ENCODE results near the gene GFER.
"Not testable (repeated sequence)": the region's sequence is repeated elsewhere in the genome, so short reads cannot be mapped to it uniquely, and the experiment has no call there.

GFER gene

DNA sequence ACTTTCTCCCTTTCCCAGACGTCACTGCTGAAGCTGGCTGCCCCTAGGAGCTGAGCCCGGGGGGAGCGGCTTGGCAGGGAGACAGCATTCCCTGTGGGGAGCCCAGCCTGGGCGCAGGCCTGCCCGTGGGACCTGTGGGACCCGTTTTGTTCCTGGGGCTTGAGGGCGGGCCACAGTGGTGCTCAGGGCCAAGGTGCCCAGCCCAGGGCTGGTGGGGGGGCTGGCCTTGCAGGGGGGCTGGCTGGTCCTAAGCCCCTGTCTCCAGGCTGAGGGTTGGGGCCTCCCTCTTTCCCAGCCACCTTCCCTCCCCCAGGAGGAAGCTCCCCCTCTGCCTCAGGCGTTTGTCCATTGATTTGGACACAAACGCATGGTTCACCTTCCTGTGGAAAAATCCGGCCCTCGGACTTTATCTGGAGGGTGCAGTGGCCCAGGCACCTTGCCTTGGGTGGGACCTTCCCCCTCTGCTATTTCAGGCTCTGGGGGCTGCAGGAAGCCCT is 47.1 kb downstream of the GFER start:
- H3K27me3 ChIP-seq (ENCODE audit: control insufficient read depth, insufficient read depth, low read length), result peaks cover 8% of the 10 kb centered on the region
- H3K36me3 ChIP-seq (ENCODE audit: control insufficient read depth, insufficient read depth, low read length), result peaks cover 3% of the 10 kb centered on the region
- H3K9me3 ChIP-seq (ENCODE audit: control insufficient read depth, insufficient read depth, low read length), result no peaks in the 10 kb centered on the region
- H3K4me1 ChIP-seq (ENCODE audit: control insufficient read depth, insufficient read depth, low read length), result peaks cover 4% of the 10 kb centered on the region
- no peak overlapping the region for H3K4me3 ChIP-seq (ENCODE audit: low read depth, low read length)
- no peak overlapping the region for H3K9ac ChIP-seq (ENCODE audit: low read depth, low read length)

DNA sequence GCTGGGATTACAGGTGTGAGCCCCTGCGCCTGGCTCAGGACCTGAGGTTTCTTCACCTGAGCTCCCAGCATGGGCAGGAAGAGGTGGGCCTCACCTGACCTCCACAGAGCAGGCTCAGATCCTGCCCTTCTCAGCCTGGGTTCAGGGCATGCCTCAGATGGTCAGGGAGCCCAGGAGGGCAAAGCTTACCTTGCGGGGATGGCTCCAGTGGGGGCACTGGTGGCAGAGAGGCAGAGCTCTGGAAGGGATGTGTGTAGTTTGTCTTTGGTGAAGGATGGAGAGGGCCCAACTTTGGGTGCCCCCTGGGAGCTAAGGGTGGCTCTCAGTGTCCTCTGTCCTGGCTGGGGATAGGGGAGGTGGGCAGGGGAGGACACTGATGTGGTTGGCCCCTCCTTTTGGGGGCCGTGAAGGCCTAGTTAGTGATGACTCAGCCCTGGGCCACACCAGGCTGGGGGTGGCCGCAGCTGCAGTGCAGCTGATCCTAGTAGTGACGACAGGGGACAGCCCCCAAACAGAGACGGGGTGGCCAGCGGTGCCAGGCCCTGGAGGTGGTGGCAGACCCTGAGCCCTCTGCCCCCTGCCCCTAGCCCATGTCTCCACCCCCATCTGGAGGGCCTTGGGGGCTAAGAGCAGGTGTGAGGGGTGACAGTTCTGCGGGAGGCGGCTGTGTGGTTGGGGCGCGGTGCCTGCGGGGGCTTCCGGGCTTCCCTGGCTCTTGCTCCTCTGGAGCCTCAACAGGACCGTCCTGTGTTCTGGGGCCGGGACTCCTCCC is 48.5 kb downstream of the GFER start:
- peaks cover 4% of the 10 kb centered on the region for H3K4me1 ChIP-seq (ENCODE audit: control insufficient read depth, insufficient read depth, low read length)
- no peak overlapping the region for H3K4me3 ChIP-seq (ENCODE audit: low read depth, low read length)

DNA sequence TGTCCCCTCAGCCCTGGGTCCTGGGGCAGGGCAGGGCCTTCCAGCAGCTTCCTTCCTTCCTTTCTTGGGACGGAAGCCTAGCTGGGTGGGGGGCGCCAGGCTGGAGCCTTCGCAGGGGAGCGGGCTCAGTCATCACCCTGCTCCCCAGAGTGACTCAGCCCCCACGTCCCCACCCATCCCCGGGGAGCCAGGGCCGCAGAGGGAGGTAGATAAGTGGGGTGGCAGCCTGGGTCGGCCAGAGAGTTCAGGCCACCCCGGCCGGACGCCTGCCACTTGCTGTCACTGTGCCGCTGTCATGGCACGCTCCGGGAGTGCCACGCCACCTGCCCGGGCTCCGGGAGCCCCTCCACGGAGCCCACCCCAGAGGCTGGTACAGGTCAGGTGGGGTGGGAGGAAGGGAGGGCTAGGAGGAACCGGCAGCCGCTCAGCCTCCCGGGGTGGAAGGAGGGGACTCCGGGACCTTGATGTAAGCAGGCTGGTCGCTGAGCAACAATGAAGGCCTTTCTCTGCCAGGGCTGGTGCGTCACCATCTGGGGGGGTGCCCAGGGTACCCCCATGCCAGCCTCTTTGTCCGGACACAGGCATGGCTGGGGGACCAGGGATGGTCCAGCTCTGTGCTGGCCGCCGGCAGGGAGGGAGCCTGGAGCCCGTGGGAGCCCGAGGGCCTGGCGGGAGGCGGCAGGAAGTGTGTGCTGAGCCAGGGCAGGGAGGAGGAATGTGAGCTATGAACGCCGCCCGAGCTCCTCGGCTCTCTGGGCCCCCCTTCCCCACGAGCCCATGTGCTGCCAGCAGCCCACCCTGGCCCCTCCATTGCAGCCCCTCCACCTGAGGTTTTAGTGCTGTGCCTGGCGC is 49.3 kb downstream of the GFER start:
- no peaks in the 10 kb centered on the region for H3K4me1 ChIP-seq (ENCODE audit: control insufficient read depth, insufficient read depth, low read length)
- H3K36me3 ChIP-seq (ENCODE audit: control insufficient read depth, insufficient read depth, low read length), result peaks cover 3% of the 10 kb centered on the region
- H3K27me3 ChIP-seq (ENCODE audit: control insufficient read depth, insufficient read depth, low read length), result no peaks in the 10 kb centered on the region
- H3K4me3 ChIP-seq (ENCODE audit: low read depth, low read length), result no peak overlapping the region
- no peaks in the 10 kb centered on the region for H3K9me3 ChIP-seq (ENCODE audit: control insufficient read depth, insufficient read depth, low read length)
- H3K9ac ChIP-seq (ENCODE audit: low read depth, low read length), result no peak overlapping the region

More for the DNA sequence above, 48.5 kb downstream of the GFER start:
- H3K36me3 ChIP-seq (ENCODE audit: control insufficient read depth, insufficient read depth, low read length), result peaks cover 3% of the 10 kb centered on the region
- H3K9me3 ChIP-seq (ENCODE audit: control insufficient read depth, insufficient read depth, low read length), result no peaks in the 10 kb centered on the region
- no peak overlapping the region for H3K9ac ChIP-seq (ENCODE audit: low read depth, low read length)
- peaks cover 3% of the 10 kb centered on the region for H3K27me3 ChIP-seq (ENCODE audit: control insufficient read depth, insufficient read depth, low read length)

DNA sequence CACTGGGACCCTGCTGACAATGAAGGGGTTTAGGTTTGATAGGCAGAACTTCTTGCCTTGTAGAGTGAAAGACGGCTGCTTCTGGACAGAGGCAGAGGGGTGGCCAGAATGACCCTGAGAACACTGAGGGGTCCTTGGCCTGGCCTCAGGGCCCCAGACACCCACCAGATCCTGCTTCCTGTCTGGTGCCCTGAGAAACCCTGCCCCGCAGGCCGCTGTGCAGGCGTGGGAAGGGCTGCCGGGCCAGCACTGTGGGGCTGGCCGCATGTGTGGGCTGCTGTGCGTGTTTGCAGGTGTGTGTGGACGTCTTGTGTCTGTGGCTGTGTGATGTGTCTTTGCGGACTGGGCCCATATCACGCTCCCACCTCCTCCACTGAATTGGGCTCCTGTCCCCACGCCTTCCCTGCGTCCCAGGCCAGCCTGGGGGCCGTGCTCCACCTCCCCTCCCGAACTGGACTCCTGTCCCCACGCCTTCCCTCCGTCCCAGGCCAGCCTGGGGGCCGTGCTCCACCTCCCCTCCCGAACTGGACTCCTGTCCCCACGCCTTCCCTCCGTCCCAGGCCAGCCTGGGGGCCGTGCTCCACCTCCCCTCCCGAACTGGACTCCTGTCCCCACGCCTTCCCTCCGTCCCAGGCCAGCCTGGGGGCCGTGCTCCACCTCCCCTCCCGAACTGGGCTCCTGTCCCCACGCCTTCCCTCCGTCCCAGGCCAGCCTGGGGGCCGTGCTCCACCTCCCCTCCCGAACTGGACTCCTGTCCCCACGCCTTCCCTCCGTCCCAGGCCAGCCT is 50.1 kb downstream of the GFER start:
- not testable (repeated sequence) for H3K4me1 ChIP-seq (ENCODE audit: control insufficient read depth, insufficient read depth, low read length); H3K36me3 ChIP-seq (ENCODE audit: control insufficient read depth, insufficient read depth, low read length); H3K27me3 ChIP-seq (ENCODE audit: control insufficient read depth, insufficient read depth, low read length); H3K4me3 ChIP-seq (ENCODE audit: low read depth, low read length); H3K9ac ChIP-seq (ENCODE audit: low read depth, low read length); H3K9me3 ChIP-seq (ENCODE audit: control insufficient read depth, insufficient read depth, low read length)

DNA sequence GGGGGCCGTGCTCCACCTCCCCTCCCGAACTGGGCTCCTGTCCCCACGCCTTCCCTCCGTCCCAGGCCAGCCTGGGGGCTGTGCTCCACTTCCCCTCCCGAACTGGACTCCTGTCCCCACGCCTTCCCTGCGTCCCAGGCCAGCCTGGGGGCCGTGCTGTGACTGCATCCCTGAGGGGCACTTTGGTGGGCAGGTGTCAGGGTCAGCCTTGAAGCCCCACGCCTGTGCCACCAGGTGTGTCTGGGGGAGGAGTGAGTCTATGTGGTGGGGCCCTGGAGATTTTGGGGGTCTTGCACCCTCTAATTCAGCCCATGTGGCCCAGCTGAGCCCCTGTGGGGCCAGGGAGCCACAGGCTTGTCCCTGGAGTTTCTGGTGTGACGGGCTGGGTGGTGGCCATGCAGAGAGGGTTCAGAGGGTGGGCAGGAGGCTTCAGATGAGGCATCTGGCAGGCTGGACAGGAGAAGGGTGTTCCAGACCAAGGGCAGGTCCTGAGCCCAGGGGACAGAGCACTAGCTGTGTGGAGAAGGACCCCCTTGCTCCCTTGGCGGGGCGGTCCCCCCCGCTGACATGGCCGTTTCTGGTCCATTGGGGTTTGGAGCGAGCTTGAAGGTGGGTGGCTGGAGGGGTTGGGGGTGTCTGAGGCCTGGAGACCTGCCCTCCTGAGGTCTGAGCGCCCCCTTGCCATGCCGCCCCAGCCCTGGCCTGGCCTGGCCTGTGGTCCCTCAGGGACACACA is 50.9 kb downstream of the GFER start:
- Histone ChIP-seq H3K4me3 (ENCODE audit: low read depth, low read length) (no peak overlapping the region), H3K9me3 (ENCODE audit: control insufficient read depth, insufficient read depth, low read length) (no peaks in the 10 kb centered on the region), H3K4me1 (ENCODE audit: control insufficient read depth, insufficient read depth, low read length) (no peaks in the 10 kb centered on the region), H3K9ac (ENCODE audit: low read depth, low read length) (peak overlapping the region; percentile 37), H3K27me3 (ENCODE audit: control insufficient read depth, insufficient read depth, low read length) (no peaks in the 10 kb centered on the region), H3K36me3 (ENCODE audit: control insufficient read depth, insufficient read depth, low read length) (peaks cover 2% of the 10 kb centered on the region)

DNA sequence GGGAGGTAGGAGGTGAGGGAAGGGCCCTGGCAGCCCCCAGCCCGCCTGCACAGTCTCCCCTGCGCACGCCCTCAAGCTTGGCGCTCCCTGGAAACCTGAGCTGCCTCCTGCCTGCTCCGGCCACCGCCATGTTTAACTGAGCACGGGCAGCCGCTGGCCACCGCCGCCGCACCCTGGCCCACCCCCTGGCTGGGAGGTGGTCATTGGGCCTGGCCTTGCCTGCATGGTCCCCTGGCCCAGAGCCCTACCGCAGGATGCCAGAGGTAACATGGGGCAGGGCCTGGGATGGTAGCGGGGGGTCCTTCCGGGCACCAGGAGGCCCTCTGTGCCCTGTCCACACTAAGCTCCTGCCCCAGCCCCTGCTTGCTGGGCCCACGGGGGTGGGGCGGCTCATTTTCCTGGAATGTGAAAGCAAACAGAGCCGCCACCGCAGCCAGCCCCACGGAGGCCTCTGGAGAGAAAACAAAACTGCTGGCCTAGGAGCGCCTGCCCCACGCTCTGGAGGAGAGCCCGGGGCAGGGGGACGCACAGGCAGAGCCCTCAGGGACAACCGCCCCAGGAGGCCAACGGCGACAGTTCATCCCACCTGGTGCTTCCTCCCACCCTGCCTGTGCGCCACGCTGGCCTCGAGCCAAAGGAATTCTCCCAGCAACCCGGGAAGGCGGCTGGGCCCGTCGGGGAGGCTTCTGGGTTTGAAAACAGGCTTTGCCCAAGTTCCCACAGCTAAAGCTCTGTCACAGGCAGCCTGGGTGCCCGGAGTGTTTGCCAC is 51.6 kb downstream of the GFER start:
- H3K9ac ChIP-seq (ENCODE audit: low read depth, low read length), result no peak overlapping the region
- H3K4me3 ChIP-seq (ENCODE audit: low read depth, low read length), result no peak overlapping the region
- no peaks in the 10 kb centered on the region for H3K36me3 ChIP-seq (ENCODE audit: control insufficient read depth, insufficient read depth, low read length)
- H3K9me3 ChIP-seq (ENCODE audit: control insufficient read depth, insufficient read depth, low read length), result no peaks in the 10 kb centered on the region
- no peaks in the 10 kb centered on the region for H3K27me3 ChIP-seq (ENCODE audit: control insufficient read depth, insufficient read depth, low read length)
- no peaks in the 10 kb centered on the region for H3K4me1 ChIP-seq (ENCODE audit: control insufficient read depth, insufficient read depth, low read length)

DNA sequence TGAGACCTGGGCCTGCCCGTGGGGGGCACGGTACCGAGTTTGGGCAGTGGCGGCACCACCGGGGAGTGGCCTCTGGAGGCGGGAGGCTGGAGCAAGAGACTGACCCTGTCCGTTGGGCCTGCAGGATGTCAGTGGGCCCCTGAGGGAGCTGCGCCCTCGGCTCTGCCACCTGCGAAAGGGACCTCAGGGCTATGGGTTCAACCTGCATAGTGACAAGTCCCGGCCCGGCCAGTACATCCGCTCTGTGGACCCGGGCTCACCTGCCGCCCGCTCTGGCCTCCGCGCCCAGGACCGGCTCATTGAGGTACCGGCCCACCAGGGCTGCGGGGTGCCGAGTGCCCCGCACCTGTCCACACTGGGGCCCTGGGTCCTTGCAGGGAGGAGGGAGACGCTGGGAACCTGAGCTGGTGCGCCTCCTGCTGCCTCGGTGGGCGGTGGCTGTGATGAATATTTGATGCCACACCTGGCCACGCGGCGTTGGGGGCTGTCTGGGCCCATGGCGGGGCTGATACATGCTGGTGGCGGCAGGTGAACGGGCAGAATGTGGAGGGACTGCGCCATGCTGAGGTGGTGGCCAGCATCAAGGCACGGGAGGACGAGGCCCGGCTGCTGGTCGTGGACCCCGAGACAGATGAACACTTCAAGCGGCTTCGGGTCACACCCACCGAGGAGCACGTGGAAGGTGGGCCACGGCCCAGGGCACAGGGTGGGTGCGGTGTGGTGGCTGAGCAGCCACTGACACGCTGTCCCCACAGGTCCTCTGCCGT is 52.4 kb downstream of the GFER start:
- no peak overlapping the region for H3K4me3 ChIP-seq (ENCODE audit: low read depth, low read length)
- no peak overlapping the region for H3K9ac ChIP-seq (ENCODE audit: low read depth, low read length)
- H3K9me3 ChIP-seq (ENCODE audit: control insufficient read depth, insufficient read depth, low read length), result no peaks in the 10 kb centered on the region
- no peaks in the 10 kb centered on the region for H3K27me3 ChIP-seq (ENCODE audit: control insufficient read depth, insufficient read depth, low read length)
- H3K36me3 ChIP-seq (ENCODE audit: control insufficient read depth, insufficient read depth, low read length), result no peaks in the 10 kb centered on the region
- H3K4me1 ChIP-seq (ENCODE audit: control insufficient read depth, insufficient read depth, low read length), result no peaks in the 10 kb centered on the region

DNA sequence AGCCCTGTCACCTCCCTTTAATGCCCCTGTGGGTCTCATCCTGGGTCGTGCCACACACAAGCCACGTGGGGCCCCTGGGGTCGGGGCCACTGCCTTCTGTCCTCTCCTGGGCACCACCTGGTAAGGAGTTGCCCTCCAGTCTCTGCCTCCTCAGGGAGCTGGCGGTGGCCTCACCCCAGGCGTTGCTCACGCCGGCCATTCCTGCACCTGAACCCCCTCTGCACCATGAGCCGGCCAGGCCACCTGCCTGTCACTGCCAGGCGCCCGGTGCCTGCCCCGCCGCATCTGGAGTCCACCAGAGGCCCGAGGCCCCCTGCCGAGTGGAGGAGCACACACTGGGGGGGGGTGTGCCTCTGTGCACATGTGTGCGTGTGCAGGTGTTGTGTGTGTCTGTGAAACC is 53.1 kb downstream of the GFER start:
- no peaks in the 10 kb centered on the region for H3K27me3 ChIP-seq (ENCODE audit: control insufficient read depth, insufficient read depth, low read length)
- no peak overlapping the region for H3K4me3 ChIP-seq (ENCODE audit: low read depth, low read length)
- peak overlapping the region; percentile 24 for H3K9ac ChIP-seq (ENCODE audit: low read depth, low read length)
- H3K4me1 ChIP-seq (ENCODE audit: control insufficient read depth, insufficient read depth, low read length), result no peaks in the 10 kb centered on the region
- no peaks in the 10 kb centered on the region for H3K9me3 ChIP-seq (ENCODE audit: control insufficient read depth, insufficient read depth, low read length)
- H3K36me3 ChIP-seq (ENCODE audit: control insufficient read depth, insufficient read depth, low read length), result no peaks in the 10 kb centered on the region
